Measurements from ENCODE around the gene THSD8. TPM values are rescaled to one million over a fixed set of nuclear protein-coding genes. Genes with fewer than 3 reads are reported as not detected.

THSD8 gene
- total and polyA plus RNA-seq, 2 donors (not counting 1 experiment from before 2014, with no cell fraction given), result not detected

DNA sequence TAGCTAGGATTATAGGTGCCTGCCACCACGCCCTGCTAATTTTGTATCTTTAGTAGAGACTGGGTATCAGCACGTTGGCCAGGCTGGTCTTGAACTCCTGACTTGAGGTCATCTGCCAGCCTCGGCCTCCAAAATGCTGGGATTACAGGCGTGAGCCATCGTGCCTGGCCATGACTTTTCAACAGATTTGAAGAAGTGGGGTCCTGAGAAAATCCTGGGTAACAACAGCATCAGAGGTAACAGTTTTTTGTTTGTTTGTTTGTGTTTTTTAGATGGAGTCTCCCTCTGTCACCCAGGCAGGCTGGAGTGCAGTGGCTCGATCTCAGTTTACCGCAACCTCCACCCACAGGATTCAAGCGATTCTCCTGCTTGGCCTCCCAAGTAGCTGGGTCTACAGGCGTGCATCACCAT is 6.9 kb upstream of the THSD8 start:
- H3K27ac ChIP-seq (ENCODE audit: low read length in 2 of 2), result peak overlapping the region; percentile 95 to 97
- H3K9ac ChIP-seq (ENCODE audit: low read length), result no peak overlapping the region
- Mint-ChIP-seq H3K27me3 (no peaks in the 10 kb centered on the region), H3K4me3 (peak overlapping the region; percentile 67), H3K9me3 (ENCODE audit: insufficient read depth) (no peaks in the 10 kb centered on the region), H3K27ac (peak overlapping the region; percentile 99), H3K4me1 (peaks cover 30% of the 10 kb centered on the region)
- no peaks in the 10 kb centered on the region for H3K27me3 ChIP-seq (replicated peaks in 1 of 4; ENCODE audit: control extremely low read depth in 1 of 4, control insufficient read depth in 3 of 4, insufficient read depth in 4 of 4, low read length in 3 of 4)
- peaks cover 21 to 35% of the 10 kb centered on the region in 2 donors for H3K4me1 ChIP-seq (ENCODE audit: control insufficient read depth in 2 of 2, insufficient read depth in 2 of 2, low read length in 2 of 2)
- TF ChIP-seq, protein P1, sequence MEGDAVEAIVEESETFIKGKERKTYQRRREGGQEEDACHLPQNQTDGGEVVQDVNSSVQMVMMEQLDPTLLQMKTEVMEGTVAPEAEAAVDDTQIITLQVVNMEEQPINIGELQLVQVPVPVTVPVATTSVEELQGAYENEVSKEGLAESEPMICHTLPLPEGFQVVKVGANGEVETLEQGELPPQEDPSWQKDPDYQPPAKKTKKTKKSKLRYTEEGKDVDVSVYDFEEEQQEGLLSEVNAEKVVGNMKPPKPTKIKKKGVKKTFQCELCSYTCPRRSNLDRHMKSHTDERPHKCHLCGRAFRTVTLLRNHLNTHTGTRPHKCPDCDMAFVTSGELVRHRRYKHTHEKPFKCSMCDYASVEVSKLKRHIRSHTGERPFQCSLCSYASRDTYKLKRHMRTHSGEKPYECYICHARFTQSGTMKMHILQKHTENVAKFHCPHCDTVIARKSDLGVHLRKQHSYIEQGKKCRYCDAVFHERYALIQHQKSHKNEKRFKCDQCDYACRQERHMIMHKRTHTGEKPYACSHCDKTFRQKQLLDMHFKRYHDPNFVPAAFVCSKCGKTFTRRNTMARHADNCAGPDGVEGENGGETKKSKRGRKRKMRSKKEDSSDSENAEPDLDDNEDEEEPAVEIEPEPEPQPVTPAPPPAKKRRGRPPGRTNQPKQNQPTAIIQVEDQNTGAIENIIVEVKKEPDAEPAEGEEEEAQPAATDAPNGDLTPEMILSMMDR (IDR thresholded peaks at IDR 0.05), result no peak
- no peak for TF ChIP-seq EZH2 (IDR thresholded peaks at IDR 0.05; ENCODE audit: borderline replicate concordance, insufficient read depth, low read depth, low read length, poor library complexity, severe bottlenecking)
- H3K9me3 ChIP-seq (ENCODE audit: control extremely low read depth in 1 of 3, control insufficient read depth in 2 of 3, insufficient read depth in 1 of 3, low read length in 2 of 3), result no peaks in the 10 kb centered on the region
- intact Hi-C loops (cut with micrococcal nuclease), result loop anchor here (5.0 kb wide), 3 partner anchors 63 to 1042 kb away; partner anchors contain the start of genes TRIR, ZNF490 and ZNF791
- WGBS (ENCODE audit: insufficient coverage), result 81% methylated on average over 6 of the region's 9 CpGs
- POLR2A ChIA-PET, result interaction anchor here (0.7 to 6.8 kb wide), 9 partner anchors 12 to 1959 kb away, joined by 3 to 233 read pairs (median 4); partner anchors contain the start of genes HOOK2 and TMED1
- H2AFZ ChIP-seq (ENCODE audit: insufficient read depth, low read depth, low read length, poor library complexity, severe bottlenecking), result no peak overlapping the region
- DNase-seq (no peak), ATAC-seq (ENCODE audit: low read depth) (no peak)
- H3K4me2 ChIP-seq (replicated peaks; ENCODE audit: low read depth, low read length, poor library complexity, severe bottlenecking), result no peak overlapping the region
- H4K20me1 ChIP-seq (ENCODE audit: control insufficient read depth, insufficient read depth, low read length, poor library complexity, severe bottlenecking), result peaks cover 19% of the 10 kb centered on the region
- peaks cover 25% of the 10 kb centered on the region for H3K79me2 ChIP-seq (ENCODE audit: control insufficient read depth, insufficient read depth, low read length)
- CTCF ChIA-PET, result interaction anchor here (0.6 to 17.9 kb wide), 7 partner anchors 8 to 123 kb away, joined by 4 to 1147 read pairs (median 12); partner anchors contain the start of genes GET3 and HOOK2
- no peak overlapping the region for H3K4me3 ChIP-seq (ENCODE audit: control extremely low read depth in 1 of 5, extremely low read depth in 1 of 5, insufficient read depth in 1 of 5, low read depth in 2 of 5, low read length in 4 of 5)
- H3K36me3 ChIP-seq (replicated peaks in 1 of 2; ENCODE audit: control extremely low read depth in 1 of 2, control insufficient read depth in 1 of 2, extremely low read depth in 1 of 2, insufficient read depth in 2 of 2, low read length in 1 of 2), result peaks cover 0 to 5% of the 10 kb centered on the region in 2 experiments
